ENCODE data around the gene KDF1.

Gene KDF1

DNA sequence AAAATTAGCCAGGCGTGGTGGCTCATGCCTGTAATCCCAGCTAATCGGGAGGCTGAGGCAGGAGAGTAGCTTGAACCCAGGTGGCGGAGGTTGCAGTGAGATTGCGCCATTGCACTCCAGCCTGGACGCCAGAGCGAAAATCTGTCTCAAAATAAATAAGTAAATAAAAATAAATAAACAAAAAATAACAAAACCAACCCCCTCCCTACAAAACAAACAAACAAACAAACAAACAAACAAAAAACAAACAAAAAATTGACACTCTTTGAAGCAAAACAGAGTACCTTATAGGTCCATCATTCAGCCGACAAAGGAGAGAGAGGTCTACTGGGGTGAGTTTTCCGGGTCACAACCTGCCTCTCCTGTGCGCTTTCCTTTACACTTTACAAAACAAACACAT, 5.4 kb upstream of the KDF1 start:
- Histone ChIP-seq H3K36me3 (ENCODE audit: control insufficient read depth, insufficient read depth, low read length) (no peaks in the 10 kb centered on the region), H3K4me3 (replicated peaks; ENCODE audit: low read depth, low read length) (no peak overlapping the region), H3K27me3 (replicated peaks; ENCODE audit: control insufficient read depth, insufficient read depth, low read length) (peaks cover 1% of the 10 kb centered on the region)
- TF ChIP-seq, protein P1, sequence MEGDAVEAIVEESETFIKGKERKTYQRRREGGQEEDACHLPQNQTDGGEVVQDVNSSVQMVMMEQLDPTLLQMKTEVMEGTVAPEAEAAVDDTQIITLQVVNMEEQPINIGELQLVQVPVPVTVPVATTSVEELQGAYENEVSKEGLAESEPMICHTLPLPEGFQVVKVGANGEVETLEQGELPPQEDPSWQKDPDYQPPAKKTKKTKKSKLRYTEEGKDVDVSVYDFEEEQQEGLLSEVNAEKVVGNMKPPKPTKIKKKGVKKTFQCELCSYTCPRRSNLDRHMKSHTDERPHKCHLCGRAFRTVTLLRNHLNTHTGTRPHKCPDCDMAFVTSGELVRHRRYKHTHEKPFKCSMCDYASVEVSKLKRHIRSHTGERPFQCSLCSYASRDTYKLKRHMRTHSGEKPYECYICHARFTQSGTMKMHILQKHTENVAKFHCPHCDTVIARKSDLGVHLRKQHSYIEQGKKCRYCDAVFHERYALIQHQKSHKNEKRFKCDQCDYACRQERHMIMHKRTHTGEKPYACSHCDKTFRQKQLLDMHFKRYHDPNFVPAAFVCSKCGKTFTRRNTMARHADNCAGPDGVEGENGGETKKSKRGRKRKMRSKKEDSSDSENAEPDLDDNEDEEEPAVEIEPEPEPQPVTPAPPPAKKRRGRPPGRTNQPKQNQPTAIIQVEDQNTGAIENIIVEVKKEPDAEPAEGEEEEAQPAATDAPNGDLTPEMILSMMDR (IDR thresholded peaks at IDR 0.05; ENCODE audit: insufficient read depth, low read length, poor library complexity, severe bottlenecking): no peak
- no peak for DNase-seq (ENCODE audit: extremely low read depth, insufficient read length)

DNA sequence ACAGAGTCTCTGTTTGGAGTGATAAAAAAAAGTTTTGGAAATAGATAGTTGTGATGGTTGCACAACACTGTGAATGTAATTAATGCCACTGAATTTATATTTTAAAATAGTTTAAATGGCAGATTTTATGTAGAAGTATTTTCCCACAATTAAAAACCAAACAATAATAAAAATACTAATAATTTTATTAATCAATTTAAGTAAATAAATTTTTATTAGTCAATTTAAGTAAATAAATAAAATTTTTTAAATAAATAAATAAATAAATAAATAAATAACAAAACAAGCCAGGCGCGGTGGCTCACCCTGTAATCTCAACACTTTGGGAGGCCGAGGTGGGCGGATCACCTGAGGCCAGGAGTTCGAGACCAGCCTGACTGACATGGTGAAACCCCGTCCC, 4.9 kb upstream of the KDF1 start:
- H3K27me3 ChIP-seq (replicated peaks; ENCODE audit: control insufficient read depth, insufficient read depth, low read length): peaks cover 2% of the 10 kb centered on the region; the same call in 1 of the 2 replicates
- TF ChIP-seq, protein P1 (IDR thresholded peaks at IDR 0.05; ENCODE audit: insufficient read depth, low read length, poor library complexity, severe bottlenecking): no peak
- DNase-seq (ENCODE audit: extremely low read depth, insufficient read length): no peak
- no peak overlapping the region for H3K4me3 ChIP-seq (replicated peaks; ENCODE audit: low read depth, low read length)
- H3K36me3 ChIP-seq (ENCODE audit: control insufficient read depth, insufficient read depth, low read length): no peaks in the 10 kb centered on the region

DNA sequence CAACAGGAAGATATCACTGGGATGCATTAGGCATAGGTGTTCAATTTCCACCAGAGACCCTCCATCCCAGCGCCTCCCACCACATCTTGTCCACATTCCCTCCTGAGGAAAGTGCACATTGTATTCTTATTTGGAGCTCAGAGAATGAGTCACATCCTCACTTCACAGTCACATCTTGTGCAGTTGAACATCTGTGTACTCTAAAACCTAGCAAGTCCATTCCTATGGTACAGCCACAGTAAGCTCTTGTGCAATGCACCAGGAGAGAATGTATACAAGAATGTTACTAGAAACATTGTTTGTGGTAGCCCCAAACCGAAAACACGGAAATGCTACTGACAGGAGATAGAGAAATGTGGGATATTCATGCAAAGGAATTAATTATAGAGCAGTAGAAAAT, 1.6 kb upstream of the KDF1 start:
- TF ChIP-seq, protein P1 (IDR thresholded peaks at IDR 0.05; ENCODE audit: insufficient read depth, low read length, poor library complexity, severe bottlenecking): no peak
- Histone ChIP-seq H3K36me3 (ENCODE audit: control insufficient read depth, insufficient read depth, low read length) (no peaks in the 10 kb centered on the region), H3K4me3 (replicated peaks; ENCODE audit: low read depth, low read length) (no peak overlapping the region), H3K27me3 (replicated peaks; ENCODE audit: control insufficient read depth, insufficient read depth, low read length) (peaks cover 2% of the 10 kb centered on the region)
- DNase-seq (ENCODE audit: extremely low read depth, insufficient read length): no peak

DNA sequence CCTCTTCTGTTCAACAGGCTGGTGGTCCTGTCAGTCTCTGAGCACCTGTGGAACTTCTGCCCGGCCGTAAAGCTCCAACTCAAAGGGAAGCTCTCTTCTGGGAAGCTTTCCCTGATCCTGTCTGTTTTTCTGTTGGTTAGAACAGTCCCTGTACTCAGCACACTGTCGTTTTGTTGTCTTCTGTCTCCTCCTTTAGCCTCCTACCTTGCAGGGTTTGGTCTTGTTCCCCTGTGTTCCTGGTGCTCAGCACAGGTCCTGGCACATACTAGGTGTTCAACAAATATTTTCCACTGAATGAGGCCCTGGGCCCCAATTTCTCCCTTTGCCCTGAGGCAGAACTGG, 328 bp upstream of the KDF1 start:
- Histone ChIP-seq H3K36me3 (ENCODE audit: control insufficient read depth, insufficient read depth, low read length) (no peaks in the 10 kb centered on the region), H3K4me3 (replicated peaks; ENCODE audit: low read depth, low read length) (no peak overlapping the region; the same call in 1 of the 2 replicates), H3K27me3 (replicated peaks; ENCODE audit: control insufficient read depth, insufficient read depth, low read length) (peaks cover 2% of the 10 kb centered on the region)
- DNase-seq (ENCODE audit: extremely low read depth, insufficient read length): no peak
- TF ChIP-seq, protein P1 (IDR thresholded peaks at IDR 0.05; ENCODE audit: insufficient read depth, low read length, poor library complexity, severe bottlenecking): no peak

DNA sequence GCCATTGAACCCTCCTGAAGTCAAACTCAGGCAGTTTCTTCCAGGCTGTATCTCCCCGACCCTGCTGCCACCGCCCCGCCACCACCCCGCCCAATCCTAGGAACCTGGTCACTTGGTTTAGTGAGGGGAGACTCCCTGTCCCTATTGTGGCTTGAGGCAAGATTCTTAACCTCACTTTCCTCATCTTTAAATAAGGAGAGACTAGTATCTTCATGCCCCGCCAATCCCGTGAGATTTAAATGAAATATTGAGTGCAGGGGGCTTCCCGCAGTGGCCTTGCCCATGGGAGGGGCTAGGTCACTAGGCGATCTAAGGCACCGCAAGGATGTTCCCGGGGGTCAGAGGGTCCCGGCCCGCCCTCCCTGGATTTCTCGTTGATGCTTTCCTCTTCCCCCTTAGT, 998 bp downstream of the KDF1 start:
- no peaks in the 10 kb centered on the region for H3K36me3 ChIP-seq (ENCODE audit: control insufficient read depth, insufficient read depth, low read length)
- TF ChIP-seq, protein P1 (IDR thresholded peaks at IDR 0.05; ENCODE audit: insufficient read depth, low read length, poor library complexity, severe bottlenecking): no peak
- no peak for DNase-seq (ENCODE audit: extremely low read depth, insufficient read length)
- peaks cover 2% of the 10 kb centered on the region for H3K27me3 ChIP-seq (replicated peaks; ENCODE audit: control insufficient read depth, insufficient read depth, low read length)
- H3K4me3 ChIP-seq (replicated peaks; ENCODE audit: low read depth, low read length): no peak overlapping the region

DNA sequence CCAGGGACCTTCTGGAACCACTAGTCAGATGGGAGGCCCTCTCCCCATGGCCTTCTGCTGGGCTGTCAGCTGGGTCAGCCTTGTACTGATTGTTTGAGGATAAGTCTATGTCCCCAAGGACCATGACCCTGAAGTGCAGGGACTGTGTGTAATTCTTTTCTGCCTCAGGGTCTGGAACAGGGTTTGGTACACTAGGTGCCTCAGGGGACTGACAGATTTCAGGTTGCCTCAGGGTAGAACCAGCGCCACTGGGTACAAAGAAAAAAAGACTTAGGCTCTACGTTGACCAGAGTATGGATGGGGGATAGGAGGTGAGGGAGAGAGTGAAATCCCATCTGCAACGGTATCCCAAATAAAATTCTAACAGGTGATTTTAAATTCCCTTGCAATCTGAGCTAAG, 3.0 kb downstream of the KDF1 start:
- TF ChIP-seq, protein P1 (IDR thresholded peaks at IDR 0.05; ENCODE audit: insufficient read depth, low read length, poor library complexity, severe bottlenecking): no peak
- Histone ChIP-seq H3K36me3 (ENCODE audit: control insufficient read depth, insufficient read depth, low read length) (no peaks in the 10 kb centered on the region), H3K27me3 (replicated peaks; ENCODE audit: control insufficient read depth, insufficient read depth, low read length) (peaks cover 2% of the 10 kb centered on the region), H3K4me3 (replicated peaks; ENCODE audit: low read depth, low read length) (no peak overlapping the region)
- DNase-seq (ENCODE audit: extremely low read depth, insufficient read length): no peak
